VCaP (cell line): Measurements from ENCODE around the gene TIGD6.

Experiments
- H3K27ac ChIP-seq: fragments of 450-650 bp; 2 replicates; pipeline ENCODE4 v1.5.1; 2017
- CTCF ChIP-seq: fragments of 450-650 bp; conservative IDR thresholded peaks from 2 replicates; pipeline ENCODE4 v1.5.1; 2017; ENCODE audit warnings: mild to moderate bottlenecking, moderate library complexity

Gene TIGD6

GRCh38 chr5:150023136-150023535 is 22.7 kb upstream of the TIGD6 start:
- no peak overlapping the region for H3K27ac ChIP-seq
- no peak for TF ChIP-seq CTCF

GRCh38 chr5:150022681-150023080 is 22.2 kb upstream of the TIGD6 start:
- no peak overlapping the region for H3K27ac ChIP-seq
- TF ChIP-seq CTCF = no peak

GRCh38 chr5:150022158-150022531 is 21.7 kb upstream of the TIGD6 start:
- no peak for TF ChIP-seq CTCF
- H3K27ac ChIP-seq = no peak overlapping the region

GRCh38 chr5:150021491-150022157 is 21.2 kb upstream of the TIGD6 start:
- H3K27ac ChIP-seq = no peak overlapping the region
- TF ChIP-seq CTCF = no peak

GRCh38 chr5:150020249-150020648 is 19.8 kb upstream of the TIGD6 start:
- no peak overlapping the region for H3K27ac ChIP-seq
- no peak for TF ChIP-seq CTCF

- H3K27ac ChIP-seq = peak overlapping the region; percentile 30
- TF ChIP-seq CTCF = no peak
Measured at GRCh38 chr5:150017226-150018005, 17.0 kb upstream of the TIGD6 start.

GRCh38 chr5:150016537-150016936 is 16.1 kb upstream of the TIGD6 start:
- H3K27ac ChIP-seq = no peak overlapping the region
- no peak for TF ChIP-seq CTCF
